ENCODE results near the gene NUP93. TPM values are rescaled to one million over a fixed set of nuclear protein-coding genes. Genes with fewer than 3 reads are reported as not detected.

NUP93 gene
- total and polyA plus RNA-seq, 5 experiments from 2014 or later: 66.6 to 104 (median 82.5) TPM

DNA sequence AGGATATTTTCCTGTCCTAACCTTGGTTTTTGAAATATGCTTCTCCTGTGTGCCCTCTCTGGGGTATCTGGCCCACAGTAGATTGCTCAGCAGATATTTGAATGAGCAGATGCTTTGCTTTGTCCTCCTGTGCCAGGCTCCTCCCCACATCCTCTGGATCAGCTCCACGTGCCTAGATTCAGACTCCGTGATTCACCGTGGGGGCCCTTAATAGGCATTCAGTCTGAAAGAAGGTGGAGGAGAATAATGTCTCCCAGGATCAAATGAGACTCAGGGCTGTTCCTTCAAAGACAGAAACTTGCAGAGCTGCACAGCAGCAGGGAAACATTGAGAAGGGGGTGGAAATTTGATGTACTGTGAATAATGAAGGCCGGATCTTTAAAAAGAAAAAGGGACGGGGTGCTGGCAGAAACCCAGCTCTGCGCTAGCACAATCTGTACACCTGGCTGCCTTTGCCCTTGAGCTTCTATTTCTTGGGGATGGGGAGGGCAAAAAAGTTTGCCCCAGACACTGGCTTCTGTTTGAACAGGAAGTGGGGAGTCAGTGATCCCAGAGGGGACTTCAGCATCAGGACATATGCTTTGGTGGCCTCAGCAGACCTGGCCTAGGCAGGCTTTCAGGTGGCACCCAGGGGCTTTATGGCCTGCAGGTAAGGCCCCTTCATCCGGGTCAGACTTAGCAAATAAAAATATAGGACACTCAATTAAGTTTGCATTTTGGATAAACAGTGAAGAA lies 119.2 kb downstream of the NUP93 start:
- peaks cover 0 to 3% (median 0%) of the 10 kb centered on the region in 9 donors for H3K9me3 Mint-ChIP-seq
- H3K4me3 Mint-ChIP-seq: no peak overlapping the region
- peaks cover 10 to 33% (median 31%) of the 10 kb centered on the region in 4 donors for H3K4me1 Mint-ChIP-seq
- H3K27ac Mint-ChIP-seq: peak overlapping the region in 8 of 10 donors; percentile 30 to 74 (median 54)
- H3K27me3 Mint-ChIP-seq: no peaks in the 10 kb centered on the region
- peaks cover 0 to 11% (median 6%) of the 10 kb centered on the region in 3 donors for H3K36me3 Mint-ChIP-seq
- DNase-seq (no peak), ATAC-seq (no peak)
- POLR2A ChIA-PET: no interaction called here

DNA sequence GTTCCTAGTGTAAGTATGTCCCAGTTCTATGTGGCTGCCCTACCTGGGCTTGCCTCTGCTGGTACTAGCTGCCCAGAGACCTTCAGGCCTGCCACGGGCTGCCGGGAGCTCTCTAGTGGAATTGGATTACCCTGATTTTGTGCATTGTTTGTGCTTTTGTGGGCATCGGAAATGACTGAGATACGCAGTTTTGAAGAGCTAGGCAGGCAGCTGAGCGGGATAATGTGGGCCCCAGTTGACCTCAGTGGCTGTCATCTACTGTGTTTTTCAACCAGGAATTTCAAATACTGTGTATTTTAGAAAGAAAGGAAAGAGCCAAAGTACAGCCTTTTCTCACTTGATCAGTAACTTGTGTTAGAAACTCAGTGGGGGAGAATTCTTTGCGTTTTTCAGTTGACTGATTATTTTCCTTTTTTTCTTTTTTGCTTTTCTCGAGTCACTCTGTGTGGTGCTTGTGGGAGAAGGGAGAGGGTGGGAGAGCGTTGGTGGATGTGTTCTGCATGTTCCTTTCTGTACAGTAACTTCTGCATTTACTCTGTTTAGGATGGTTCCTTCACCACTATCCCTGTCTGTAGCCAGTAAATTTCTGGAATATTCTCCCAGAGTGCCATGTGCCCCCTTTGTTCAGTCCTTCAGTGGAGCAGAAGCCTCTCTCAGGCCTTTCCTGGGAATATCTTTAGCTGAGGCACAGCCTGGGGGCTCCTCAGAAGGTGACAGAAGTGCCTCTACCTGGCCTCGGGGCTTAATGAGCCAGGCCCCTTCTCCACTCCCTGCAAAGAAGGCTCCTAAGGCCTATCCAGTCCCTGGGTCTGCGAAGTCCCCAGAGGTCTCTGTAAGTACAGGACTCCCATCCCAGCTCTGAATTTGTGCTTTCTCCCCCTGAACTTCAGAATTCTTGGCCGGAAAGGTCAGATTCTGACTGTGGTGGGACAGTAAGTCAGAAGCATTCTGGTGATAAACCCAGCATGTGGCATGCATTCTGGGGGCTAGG lies 120.1 kb downstream of the NUP93 start:
- Mint-ChIP-seq H3K4me3 (no peak overlapping the region), H3K27ac (peak overlapping the region in 6 of 10 donors; percentile 17 to 74 (median 58)), H3K27me3 (no peaks in the 10 kb centered on the region), H3K36me3 (peaks cover 0 to 4% (median 2%) of the 10 kb centered on the region in 3 donors), H3K4me1 (peaks cover 10 to 33% (median 31%) of the 10 kb centered on the region in 4 donors), H3K9me3 (peaks cover 0 to 3% (median 0%) of the 10 kb centered on the region in 9 donors)
- POLR2A ChIA-PET: interaction anchor here (1.4 kb wide), 1 partner anchor 33 kb away, joined by 3 read pairs; no protein-coding TSS in a partner anchor
- ATAC-seq (no peak), DNase-seq (no peak)

DNA sequence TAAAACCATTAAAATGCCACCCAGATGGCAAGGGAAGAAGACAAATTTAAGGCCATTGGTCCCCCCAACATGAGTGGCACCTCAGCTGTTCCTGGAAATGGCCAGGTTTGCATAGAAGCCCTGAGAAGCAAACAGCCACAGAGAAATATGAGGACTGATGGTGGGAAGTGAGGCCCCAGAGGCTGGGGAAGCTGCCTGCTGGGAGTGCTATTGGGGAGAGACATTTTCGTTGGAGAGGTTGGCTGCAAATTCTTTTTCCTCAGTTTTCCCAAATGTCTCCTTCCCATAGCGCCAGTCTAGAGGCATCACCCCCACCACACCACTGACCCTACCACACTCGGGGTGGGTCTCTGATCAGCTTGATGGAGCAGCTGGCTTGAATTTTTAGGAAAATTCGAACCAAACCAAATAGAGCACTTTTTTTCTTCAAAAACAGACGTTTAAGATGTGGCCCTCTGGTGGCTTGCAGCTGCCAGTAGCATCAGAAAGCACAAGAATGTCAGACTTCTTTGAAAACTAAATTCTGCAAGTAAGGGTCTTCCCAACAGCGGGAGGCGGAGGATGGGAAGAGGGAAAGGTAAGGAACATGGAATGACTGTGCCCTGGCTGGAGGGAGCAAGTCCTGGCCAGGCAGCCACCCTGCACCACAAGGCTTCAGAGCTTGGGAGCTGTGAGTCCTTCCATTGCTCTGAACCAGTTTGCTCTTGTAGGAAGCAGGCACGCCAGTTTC lies 121.9 kb downstream of the NUP93 start:
- H3K9me3 Mint-ChIP-seq: peaks cover 0 to 3% (median 0%) of the 10 kb centered on the region in 9 donors
- H3K4me1 Mint-ChIP-seq: peaks cover 8 to 30% (median 27%) of the 10 kb centered on the region in 4 donors
- DNase-seq (no peak), ATAC-seq (no peak)
- H3K36me3 Mint-ChIP-seq: peaks cover 0 to 2% (median 0%) of the 10 kb centered on the region in 3 donors
- H3K27ac Mint-ChIP-seq: peak overlapping the region in 2 of 10 donors; percentile 25 to 34
- POLR2A ChIA-PET: interaction anchor here (0.6 kb wide), 2 partner anchors 187 to 314 kb away, joined by 3 to 4 read pairs; no protein-coding TSS in a partner anchor
- no peaks in the 10 kb centered on the region for H3K27me3 Mint-ChIP-seq
- H3K4me3 Mint-ChIP-seq: no peak overlapping the region

DNA sequence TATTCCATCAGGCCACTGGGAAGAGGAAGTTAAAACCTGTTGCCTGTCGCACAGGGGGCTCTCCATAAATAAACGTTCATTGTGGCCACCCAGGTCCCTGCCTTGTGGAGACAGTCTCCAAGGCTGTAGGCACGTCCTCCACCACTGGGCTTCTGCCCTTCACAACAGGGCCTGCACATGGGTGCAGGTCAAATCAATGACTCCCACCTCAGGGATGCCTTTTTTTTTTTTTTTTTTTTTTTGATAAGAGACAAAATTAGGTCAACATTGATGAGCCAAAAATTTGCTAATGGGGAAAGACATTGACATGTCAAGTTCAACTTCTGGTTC lies 122.4 kb downstream of the NUP93 start:
- Mint-ChIP-seq H3K27me3 (no peaks in the 10 kb centered on the region), H3K36me3 (peaks cover 0 to 2% (median 0%) of the 10 kb centered on the region in 3 donors), H3K4me3 (no peak overlapping the region), H3K4me1 (peaks cover 5 to 24% (median 23%) of the 10 kb centered on the region in 4 donors), H3K9me3 (peaks cover 0 to 3% (median 0%) of the 10 kb centered on the region in 9 donors), H3K27ac (no peak overlapping the region)
- no peak for ATAC-seq
- no peak for DNase-seq
- POLR2A ChIA-PET: interaction anchor here (1.4 kb wide), 1 partner anchor 11 kb away, joined by 3 read pairs; no protein-coding TSS in a partner anchor

DNA sequence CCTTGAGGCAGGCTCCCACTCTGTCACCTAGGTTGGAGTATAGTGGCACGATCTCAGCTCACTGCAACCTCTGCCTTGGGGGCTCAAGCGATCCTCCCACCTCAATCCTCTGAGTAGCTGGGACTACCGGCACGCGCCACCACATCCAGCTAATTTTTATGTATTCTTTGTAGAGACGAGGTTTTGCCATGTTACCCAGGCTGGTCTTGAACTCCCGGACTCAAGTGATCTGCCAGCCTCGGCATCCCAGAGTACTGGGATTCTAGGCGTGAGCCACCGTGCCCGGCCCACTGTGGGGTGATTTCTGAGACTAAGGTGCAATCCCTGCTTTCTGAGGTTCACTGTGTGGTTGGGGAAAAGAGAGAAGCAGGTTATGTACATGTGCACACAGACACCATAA lies 123.0 kb downstream of the NUP93 start:
- Mint-ChIP-seq H3K4me1 (peaks cover 2 to 18% (median 17%) of the 10 kb centered on the region in 4 donors), H3K9me3 (no peaks in the 10 kb centered on the region), H3K27ac (peak overlapping the region in 1 of 10 donors; percentile 20), H3K27me3 (no peaks in the 10 kb centered on the region), H3K4me3 (no peak overlapping the region), H3K36me3 (peaks cover 0 to 2% (median 0%) of the 10 kb centered on the region in 3 donors)
- POLR2A ChIA-PET: interaction anchor here (1.4 kb wide), 1 partner anchor 10 kb away, joined by 3 read pairs; no protein-coding TSS in a partner anchor
- DNase-seq (no peak), ATAC-seq (no peak)

DNA sequence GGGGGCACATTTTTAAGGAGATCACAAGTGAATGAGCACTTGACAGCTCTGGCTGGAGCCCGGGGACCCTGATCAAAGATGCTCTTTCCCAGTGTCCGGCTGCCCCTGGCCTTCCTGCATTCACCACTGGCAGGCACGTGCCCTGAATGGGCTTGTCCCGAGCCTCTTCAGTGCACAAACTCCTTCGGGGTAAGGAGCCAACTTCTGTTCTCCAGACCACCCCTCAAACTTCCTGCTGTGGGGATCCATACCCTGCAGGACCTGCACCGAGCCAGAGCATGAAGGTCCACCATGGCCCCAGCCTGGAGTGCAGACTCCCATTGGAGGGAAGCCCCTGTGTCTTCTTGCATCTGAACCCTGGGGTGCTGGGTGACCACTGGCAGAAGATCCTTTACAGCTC lies 125.3 kb downstream of the NUP93 start:
- no peak for DNase-seq
- ATAC-seq: no peak
- Mint-ChIP-seq H3K27ac (no peak overlapping the region), H3K27me3 (no peaks in the 10 kb centered on the region), H3K9me3 (no peaks in the 10 kb centered on the region), H3K36me3 (no peaks in the 10 kb centered on the region), H3K4me1 (peaks cover 8 to 26% (median 16%) of the 10 kb centered on the region in 4 donors), H3K4me3 (no peak overlapping the region)
- POLR2A ChIA-PET: interaction anchor here (0.7 kb wide), 1 partner anchor 252 kb away, joined by 3 read pairs; no protein-coding TSS in a partner anchor

DNA sequence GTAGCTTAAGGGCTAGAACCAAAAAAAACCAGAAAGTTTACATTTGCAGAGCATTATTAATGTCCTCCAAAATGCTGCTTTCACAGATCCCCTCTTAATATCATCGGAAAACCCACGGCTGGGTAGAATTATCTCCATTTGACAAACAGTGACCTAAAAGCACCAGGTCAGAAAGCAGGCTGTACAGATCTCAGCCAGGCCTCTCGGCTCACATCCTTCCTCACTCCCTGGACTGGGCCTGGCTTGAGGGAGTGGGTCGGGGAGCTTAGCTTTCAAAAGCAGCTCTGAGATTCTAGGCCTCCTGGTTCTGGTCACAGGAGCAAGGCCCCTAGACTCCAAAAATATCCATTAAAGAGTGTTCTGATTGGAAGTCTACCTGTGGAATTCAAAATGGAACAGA lies 126.0 kb downstream of the NUP93 start:
- no peaks in the 10 kb centered on the region for H3K36me3 Mint-ChIP-seq
- no peak overlapping the region for H3K4me3 Mint-ChIP-seq
- POLR2A ChIA-PET: no interaction called here
- no peak for DNase-seq
- no peaks in the 10 kb centered on the region for H3K27me3 Mint-ChIP-seq
- H3K4me1 Mint-ChIP-seq: peaks cover 15 to 34% (median 23%) of the 10 kb centered on the region in 4 donors
- no peak for ATAC-seq
- H3K27ac Mint-ChIP-seq: peak overlapping the region in 1 of 10 donors; percentile 74
- H3K9me3 Mint-ChIP-seq: no peaks in the 10 kb centered on the region

DNA sequence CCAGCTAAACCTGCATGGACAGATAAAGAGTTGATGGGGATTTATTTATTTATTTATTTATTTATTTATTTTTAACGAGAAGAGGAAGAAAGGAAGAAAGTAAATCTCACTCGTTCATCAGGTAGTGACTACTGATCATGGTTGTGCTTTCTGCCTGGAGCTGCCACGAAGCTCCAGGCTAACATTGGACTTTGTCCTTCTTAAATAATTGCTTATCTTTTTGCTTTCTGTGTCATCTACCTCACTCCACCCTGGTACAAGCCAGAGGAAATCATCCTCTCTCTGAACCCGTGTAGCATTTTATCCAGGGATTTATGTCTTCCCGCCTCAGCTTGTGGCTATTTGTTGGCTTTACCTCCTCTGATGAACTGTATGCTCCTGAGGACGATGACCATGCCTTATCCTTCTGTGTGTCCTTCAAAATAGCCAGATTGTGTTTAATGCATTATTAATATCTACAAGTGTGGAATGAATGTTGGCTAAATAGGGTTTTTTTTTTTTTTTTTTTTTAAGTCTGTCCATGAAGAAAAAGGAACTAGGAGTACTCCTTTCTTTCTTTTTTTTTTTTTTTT lies 127.0 kb downstream of the NUP93 start:
- Mint-ChIP-seq H3K36me3 (no peaks in the 10 kb centered on the region), H3K27me3 (no peaks in the 10 kb centered on the region), H3K27ac (no peak overlapping the region), H3K4me3 (no peak overlapping the region), H3K9me3 (no peaks in the 10 kb centered on the region), H3K4me1 (peaks cover 20 to 44% (median 31%) of the 10 kb centered on the region in 4 donors)
- DNase-seq (no peak), ATAC-seq (no peak)
- POLR2A ChIA-PET: interaction anchor here (0.6 to 1.7 kb wide), 3 partner anchors 12 to 148 kb away, joined by 3 to 7 read pairs (median 3); partner anchors contain the start of gene HERPUD1

DNA sequence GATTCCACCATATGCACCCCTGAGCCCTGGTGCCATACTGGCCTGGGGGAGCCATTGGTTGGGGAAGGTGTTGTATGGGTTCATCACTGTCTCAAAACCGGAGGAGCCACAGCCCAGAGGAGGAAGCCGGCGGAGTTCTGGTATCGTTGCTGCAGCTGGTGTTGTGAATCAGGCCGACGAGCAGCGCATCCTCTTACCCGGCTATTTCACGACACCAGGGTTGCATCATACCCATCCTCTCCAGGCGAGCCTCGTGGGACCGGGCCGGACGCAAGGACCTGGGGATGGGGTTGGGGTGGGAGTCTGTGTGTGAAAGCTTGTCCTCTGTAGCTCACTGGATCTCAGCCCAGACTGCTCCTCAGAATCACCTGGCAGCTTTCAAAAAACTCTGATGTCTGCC lies 128.4 kb downstream of the NUP93 start:
- ATAC-seq: no peak
- Mint-ChIP-seq H3K9me3 (no peaks in the 10 kb centered on the region), H3K4me3 (no peak overlapping the region)

DNA sequence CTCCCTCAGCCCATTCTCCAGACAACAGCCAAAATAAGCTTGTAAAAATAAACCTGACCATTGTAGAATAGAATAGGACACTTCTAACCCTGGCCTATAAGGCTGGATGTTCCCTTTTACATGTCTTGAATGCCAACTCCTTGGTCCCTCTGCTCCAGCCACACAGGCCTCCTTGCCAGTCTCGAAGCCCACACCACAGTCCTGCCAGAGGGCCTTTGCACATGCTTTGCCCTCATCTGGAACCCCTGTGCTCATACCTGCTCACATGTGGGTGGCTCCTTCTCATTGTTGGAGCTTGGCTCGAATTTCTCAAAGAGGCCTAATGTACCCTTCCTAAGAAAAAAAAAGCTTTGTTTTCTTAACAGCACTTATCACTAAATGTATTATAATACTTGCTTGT lies 129.7 kb downstream of the NUP93 start:
- H3K36me3 Mint-ChIP-seq: no peaks in the 10 kb centered on the region
- H3K27me3 Mint-ChIP-seq: no peaks in the 10 kb centered on the region
- no peak for DNase-seq
- H3K9me3 Mint-ChIP-seq: no peaks in the 10 kb centered on the region
- H3K4me1 Mint-ChIP-seq: peaks cover 26 to 61% (median 45%) of the 10 kb centered on the region in 4 donors
- H3K27ac Mint-ChIP-seq: peak overlapping the region in 8 of 10 donors; percentile 27 to 97 (median 94)
- POLR2A ChIA-PET: interaction anchor here (1.1 to 4.2 kb wide), 4 partner anchors 12 to 151 kb away, joined by 3 to 20 read pairs (median 8); partner anchors contain the start of gene HERPUD1
- no peak for ATAC-seq
- peak overlapping the region in 2 of 10 donors; percentile 72 to 87 for H3K4me3 Mint-ChIP-seq

More for the DNA sequence above, 128.4 kb downstream of the NUP93 start:
- POLR2A ChIA-PET: interaction anchor here (1.1 to 4.2 kb wide), 4 partner anchors 11 to 149 kb away, joined by 3 to 20 read pairs (median 8); partner anchors contain the start of gene HERPUD1
- H3K27me3 Mint-ChIP-seq: no peaks in the 10 kb centered on the region
- H3K4me1 Mint-ChIP-seq: peaks cover 26 to 58% (median 44%) of the 10 kb centered on the region in 4 donors
- peak overlapping the region in 2 of 10 donors; percentile 35 to 66 for H3K27ac Mint-ChIP-seq
- no peak for DNase-seq
- no peaks in the 10 kb centered on the region for H3K36me3 Mint-ChIP-seq

DNA sequence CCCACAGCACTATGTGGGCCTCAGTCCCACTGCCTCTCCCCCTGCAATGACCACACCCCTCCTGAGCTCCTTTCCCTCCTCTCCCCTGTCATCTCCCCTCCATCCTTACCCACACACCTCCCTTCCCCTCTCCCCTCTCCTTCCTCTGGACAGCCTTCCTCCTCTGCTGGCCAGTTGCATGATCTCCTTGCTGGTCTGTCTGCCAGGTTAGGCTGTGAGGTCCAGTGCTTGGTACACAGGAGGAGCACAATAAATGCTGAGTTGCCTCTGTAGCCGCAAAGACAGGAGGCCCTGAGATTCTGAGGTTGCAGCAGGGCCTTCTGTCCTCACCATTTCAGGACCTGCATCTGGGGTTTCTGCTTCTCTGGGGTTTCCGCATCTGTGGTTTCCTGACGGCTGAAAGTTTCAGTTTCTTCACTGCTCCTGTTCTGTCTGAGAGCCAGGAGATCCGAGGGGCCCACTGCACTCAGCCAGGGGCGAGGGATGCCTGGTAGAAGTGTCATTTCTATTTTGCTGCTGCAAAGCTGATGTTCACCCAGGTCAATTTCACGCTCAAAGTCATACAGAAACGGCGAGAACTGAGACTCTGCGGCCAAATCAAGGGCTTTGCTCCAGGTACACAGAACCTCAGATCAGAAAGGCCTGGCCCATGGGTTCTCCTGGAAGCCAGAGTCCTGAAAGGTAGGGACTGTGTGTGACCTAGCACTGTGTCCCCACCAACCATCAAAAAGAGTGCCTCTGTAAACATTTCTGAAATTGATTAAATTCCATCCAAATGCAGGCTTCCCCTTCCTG lies 130.5 kb downstream of the NUP93 start:
- ATAC-seq (peak; percentile 95 to 96), DNase-seq (peak in 7 of 10 donors; percentile 3 to 62 (median 48))
- H3K27ac Mint-ChIP-seq: peak overlapping the region; percentile 90 to 97 (median 94)
- POLR2A ChIA-PET: interaction anchor here (1.0 to 4.2 kb wide), 4 partner anchors 9 to 152 kb away, joined by 3 to 20 read pairs (median 5); partner anchors contain the start of gene HERPUD1
- no peaks in the 10 kb centered on the region for H3K27me3 Mint-ChIP-seq
- H3K9me3 Mint-ChIP-seq: no peaks in the 10 kb centered on the region
- H3K4me3 Mint-ChIP-seq: peak overlapping the region; percentile 61 to 87 (median 74)
- peaks cover 26 to 61% (median 46%) of the 10 kb centered on the region in 4 donors for H3K4me1 Mint-ChIP-seq
- no peaks in the 10 kb centered on the region for H3K36me3 Mint-ChIP-seq

All from naive thymus-derived CD8-positive, alpha-beta T cell (primary cell).